Activated CD4-positive, alpha-beta T cell treated with anti-CD3 and anti-CD28 coated beads for 4 hours (primary cell): ENCODE data around the gene FBXO40.

ENCODE experiments used
- DNase-seq, 2 donors: peaks; one replicate each; pipeline ENCODE4 v3.0.0-alpha.2; 2020

FBXO40 gene

GRCh38 chr3:121621491-121621890, 28.3 kb downstream of the FBXO40 start:
- no peak for DNase-seq

- DNase-seq, result no peak
These were observed 31.1 kb downstream of the FBXO40 start for GRCh38 chr3:121624147-121624899.

GRCh38 chr3:121626495-121626894, 33.3 kb downstream of the FBXO40 start:
- DNase-seq, result no peak

- DNase-seq, result no peak
These were observed 34.0 kb downstream of the FBXO40 start for GRCh38 chr3:121627211-121627610.

DNA sequence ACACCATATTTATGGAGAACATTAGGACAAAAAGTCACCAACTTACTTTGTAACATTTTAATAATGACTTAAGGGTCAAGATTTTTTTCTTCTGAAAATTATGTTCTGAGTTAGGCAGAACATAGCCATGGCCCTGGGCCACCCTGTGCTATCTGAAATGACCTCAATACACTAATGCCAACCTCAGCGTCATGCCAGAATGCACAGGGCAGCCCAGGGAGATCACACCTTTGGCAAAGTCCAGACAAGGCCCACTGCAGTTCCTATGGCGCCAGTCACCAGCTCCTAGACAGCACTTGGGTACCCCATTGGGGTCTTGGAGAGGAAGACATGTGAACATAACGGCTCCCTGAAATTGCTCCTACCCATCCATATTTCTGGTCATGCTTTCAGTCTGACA, 34.4 kb downstream of the FBXO40 start:
- DNase-seq, result no peak

GRCh38 chr3:121629601-121630000, 36.4 kb downstream of the FBXO40 start:
- no peak for DNase-seq

- DNase-seq, result no peak
These were observed 37.2 kb downstream of the FBXO40 start for GRCh38 chr3:121630355-121630754.

GRCh38 chr3:121637922-121638321, 44.7 kb downstream of the FBXO40 start:
- DNase-seq, result no peak

- no peak for DNase-seq
These were observed 47.9 kb downstream of the FBXO40 start for GRCh38 chr3:121641127-121641526.

DNA sequence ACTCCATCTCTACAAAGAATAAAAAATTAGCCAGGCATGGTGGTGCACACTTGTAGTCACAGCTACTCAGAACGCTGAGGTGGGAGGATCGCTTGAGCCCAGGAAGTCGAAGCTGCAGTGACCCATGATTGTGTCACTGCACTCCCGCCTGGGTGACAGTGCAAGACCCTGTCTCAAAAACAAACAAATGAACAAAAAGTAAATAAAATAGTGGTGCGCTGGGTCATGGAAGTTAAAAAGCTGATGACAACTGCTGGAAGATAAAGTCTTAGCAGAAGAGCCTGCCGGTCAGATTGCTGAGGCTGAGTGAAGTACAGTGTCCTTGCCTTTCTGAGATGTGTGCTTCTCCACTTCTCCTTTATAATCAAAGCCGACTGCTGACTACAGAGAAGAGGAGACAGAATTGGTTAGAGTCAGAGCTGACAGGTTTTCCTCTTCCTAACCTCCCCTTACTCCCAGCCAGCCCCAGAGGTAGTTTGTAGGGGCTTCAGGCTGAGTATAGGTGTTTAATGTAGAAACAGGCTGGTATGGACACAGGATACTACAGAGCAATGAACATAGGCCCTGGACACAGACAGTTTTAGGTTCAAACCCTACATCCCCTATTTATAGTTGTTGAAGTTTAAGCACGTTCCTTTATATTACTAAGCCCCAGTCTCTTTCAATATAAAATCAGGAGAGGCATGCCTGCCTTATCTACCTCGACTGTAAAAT, 49.6 kb downstream of the FBXO40 start:
- no peak for DNase-seq

GRCh38 chr3:121645054-121645453, 51.9 kb downstream of the FBXO40 start:
- DNase-seq, result no peak

DNA sequence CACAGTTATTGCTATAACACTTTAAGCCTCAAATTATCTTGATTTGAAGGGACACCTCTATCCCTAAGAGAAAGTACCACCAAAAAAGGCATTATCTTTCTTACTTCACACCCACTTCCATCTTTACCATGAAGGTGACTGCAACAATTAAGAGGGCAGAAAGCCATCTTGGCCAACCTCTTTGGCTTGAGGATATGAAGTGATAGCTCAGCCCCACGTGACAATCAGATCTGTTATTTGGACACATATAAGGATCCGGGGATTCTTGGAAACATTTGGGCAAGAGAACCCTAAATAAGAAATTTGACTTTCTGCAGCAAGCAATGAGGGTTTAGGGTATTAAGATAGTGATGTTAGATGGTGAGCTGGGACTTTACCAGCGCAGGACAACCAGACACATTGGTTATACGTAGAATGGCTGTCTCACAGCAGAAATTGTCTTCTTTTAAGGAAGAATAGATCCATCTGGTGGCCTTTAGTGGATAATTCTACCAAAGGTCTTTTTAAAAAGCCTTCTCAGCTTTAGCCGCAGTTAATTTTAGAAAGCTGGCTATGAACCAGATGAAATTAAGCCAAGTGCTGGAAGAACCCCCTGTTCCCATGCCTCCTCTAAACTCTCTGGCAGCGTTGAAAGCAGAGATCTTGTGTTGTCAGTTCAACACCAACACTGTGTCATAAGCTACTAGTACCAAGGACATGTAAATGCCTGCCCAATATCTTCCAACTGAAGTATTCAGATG, 55.2 kb downstream of the FBXO40 start:
- no peak for DNase-seq

- no peak for DNase-seq
These were observed 56.5 kb downstream of the FBXO40 start for GRCh38 chr3:121649645-121650044.

GRCh38 chr3:121651684-121652083, 58.5 kb downstream of the FBXO40 start:
- no peak for DNase-seq

- DNase-seq, result no peak
These were observed 61.6 kb downstream of the FBXO40 start for GRCh38 chr3:121654493-121655385.

DNA sequence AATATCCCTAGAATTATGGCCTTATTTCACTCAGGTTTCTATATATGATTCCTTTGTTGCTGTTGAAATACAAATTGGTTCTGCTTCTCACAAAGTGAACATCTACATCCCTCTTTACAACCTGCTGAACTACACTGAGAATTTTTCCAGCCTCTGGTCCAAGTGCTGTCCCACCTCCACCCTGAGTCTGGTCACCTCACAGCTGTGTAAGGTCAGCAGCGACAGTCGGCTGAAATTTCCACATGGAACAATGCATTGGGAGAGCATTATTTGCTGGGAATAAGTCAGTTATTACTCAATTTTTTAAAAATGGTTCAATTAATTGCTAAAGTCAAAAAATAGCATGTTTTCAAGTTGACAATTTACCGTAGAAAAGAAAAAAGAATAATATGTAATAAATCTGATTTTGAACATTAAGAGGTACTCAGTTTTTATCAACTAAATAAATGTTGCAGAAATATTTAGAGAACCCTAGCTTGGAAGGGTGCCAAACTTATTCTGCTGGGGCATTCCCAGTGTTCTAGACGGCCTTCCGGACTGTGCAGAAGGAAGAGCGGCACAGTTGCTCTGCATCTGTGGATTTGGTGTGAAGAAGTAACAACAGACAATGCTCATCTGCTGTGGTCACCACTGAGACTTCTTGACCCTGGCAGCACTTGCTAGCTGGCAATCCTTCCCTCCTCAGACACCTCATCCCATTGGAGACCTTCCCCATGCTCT, 65.7 kb downstream of the FBXO40 start:
- DNase-seq, result no peak

- no peak for DNase-seq
These were observed 66.4 kb downstream of the FBXO40 start for GRCh38 chr3:121659586-121659985.

DNA sequence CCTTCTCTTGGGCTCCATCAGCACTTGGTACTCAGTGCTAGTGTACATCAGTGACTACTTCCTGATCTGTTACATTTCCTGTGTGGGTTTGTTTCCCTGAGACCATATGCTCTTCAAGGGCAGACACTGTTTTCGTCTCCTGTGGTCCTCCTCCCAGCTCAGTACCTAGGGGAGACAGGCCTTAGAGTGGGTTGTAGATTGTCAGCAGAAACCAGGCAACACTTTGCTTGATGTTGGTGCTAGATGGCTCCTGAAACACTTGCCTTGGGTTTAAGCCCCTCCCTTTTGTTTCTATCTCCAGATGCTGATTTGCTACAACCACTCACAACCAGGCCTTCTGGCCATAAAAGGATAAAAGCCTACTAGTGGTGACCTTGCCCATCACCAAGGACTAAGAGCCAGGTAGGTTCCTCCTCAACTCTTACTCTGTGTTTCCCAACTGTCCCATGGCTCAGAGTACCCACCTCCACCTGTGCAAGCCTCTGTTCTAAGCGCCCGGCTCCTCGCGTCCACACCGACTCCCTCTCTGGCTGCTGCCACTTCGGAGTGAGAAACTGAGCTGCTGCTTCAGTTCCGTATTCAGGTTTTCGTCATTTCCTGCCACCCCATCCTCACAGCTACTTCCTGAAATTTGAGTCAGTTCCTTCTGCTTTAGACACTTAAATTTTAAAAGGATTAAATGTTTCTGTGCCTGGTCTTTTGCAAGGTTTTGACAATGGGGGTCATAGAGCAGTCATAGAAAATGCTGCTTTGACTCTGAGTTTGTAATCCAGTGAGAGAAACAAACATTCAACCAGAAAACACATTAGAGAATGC, 67.4 kb downstream of the FBXO40 start, which contains the start of gene HCLS1:
Gene HCLS1, minus strand, starts transcription at position 548 of the 816 bp plus-strand sequence. CDS start 2,556 bp downstream, outside the sequence.
- DNase-seq, result peak; percentile 61 to 66

GRCh38 chr3:121661376-121661775, 68.2 kb downstream of the FBXO40 start:
- no peak for DNase-seq

GRCh38 chr3:121662742-121663141, 69.6 kb downstream of the FBXO40 start:
- no peak for DNase-seq
